MM.1S (cell line): ENCODE results near the gene PIGH.

Experiments
- DNase-seq: peaks from one replicate; pipeline ENCODE4 v3.0.0-alpha.2; 2015
- H2AFZ ChIP-seq: fragments of 300-600 bp; sonication (generic); 2 replicates; pipeline ENCODE4 v1.6.0; 2016; ENCODE audit warnings: antibody characterized with exemption, low read length
- H3F3A ChIP-seq: fragments of 300-600 bp; sonication (generic); 2 replicates; pipeline ENCODE4 v1.6.1; 2016; ENCODE audit warnings: mild to moderate bottlenecking, antibody characterized with exemption, low read length, moderate library complexity, mixed read lengths; ENCODE audit not compliant: insufficient read depth
- H3K27ac ChIP-seq: fragments of 300-600 bp; sonication (generic); 2 replicates; pipeline ENCODE4 v1.5.1; 2016; ENCODE audit warnings: mild to moderate bottlenecking, low read length
- H3K27me3 ChIP-seq: fragments of 300-600 bp; sonication (generic); replicated peaks from 2 replicates; pipeline ENCODE4 v1.6.0; 2016; ENCODE audit warnings: low read length; ENCODE audit not compliant: insufficient read depth
- H3K36me3 ChIP-seq: fragments of 300-600 bp; sonication (generic); replicated peaks from 2 replicates; pipeline ENCODE4 v1.6.1; 2016; ENCODE audit warnings: mild to moderate bottlenecking, low read length, mixed read lengths; ENCODE audit not compliant: insufficient read depth
- H3K4me1 ChIP-seq: fragments of 300-600 bp; sonication (generic); 2 replicates; pipeline ENCODE4 v1.6.1; 2016; ENCODE audit warnings: low read length, mixed read lengths
- H3K4me2 ChIP-seq: fragments of 300-600 bp; sonication (generic); 2 replicates; pipeline ENCODE4 v1.6.0; 2016; ENCODE audit warnings: low read depth, low read length
- H3K4me3 ChIP-seq: fragments of 300-600 bp; sonication (generic); 2 replicates; pipeline ENCODE4 v1.5.1; 2016; ENCODE audit warnings: low read length, mixed read lengths
- H3K79me2 ChIP-seq: fragments of 300-600 bp; sonication (generic); 2 replicates; pipeline ENCODE4 v1.6.1; 2016; ENCODE audit warnings: mixed run types, low read length, mixed read lengths
- H3K9ac ChIP-seq: fragments of 300-600 bp; sonication (generic); 2 replicates; pipeline ENCODE4 v1.6.1; 2016; ENCODE audit warnings: low read length, mixed read lengths
- H3K9me2 ChIP-seq: fragments of 300-600 bp; sonication (generic); replicated peaks from 2 replicates; pipeline ENCODE4 v1.6.1; 2016; ENCODE audit warnings: mild to moderate bottlenecking, low read length, mixed read lengths; ENCODE audit not compliant: insufficient read depth
- H3K9me3 ChIP-seq: fragments of 300-600 bp; sonication (generic); replicated peaks from 2 replicates; pipeline ENCODE4 v1.6.1; 2016; ENCODE audit warnings: mild to moderate bottlenecking, low read length, mixed read lengths; ENCODE audit not compliant: insufficient read depth
- H4K20me1 ChIP-seq: fragments of 300-600 bp; sonication (generic); 2 replicates; pipeline ENCODE4 v1.6.1; 2016; ENCODE audit warnings: mild to moderate bottlenecking, low read length, moderate library complexity, mixed read lengths; ENCODE audit not compliant: insufficient read depth
- EZH2 ChIP-seq: fragments of 300-600 bp; sonication (generic); optimal IDR thresholded peaks from 2 replicates; pipeline ENCODE3; 2017; ENCODE audit warnings: low read depth, mild to moderate bottlenecking, antibody characterized with exemption, low read length, mixed read lengths
- EZH2phosphoT487 ChIP-seq: fragments of 300-600 bp; sonication (generic); IDR thresholded peaks from 2 replicates; pipeline ENCODE4 v1.6.1; 2018; ENCODE audit warnings: antibody characterized with exemption, low read length
- TF ChIP-seq, protein P1 (sequence below): fragments of 300-600 bp; sonication (generic); IDR thresholded peaks from 2 replicates; pipeline ENCODE4 v1.5.1; 2016; ENCODE audit warnings: antibody characterized with exemption, low read length, mixed read lengths

PIGH gene

DNA sequence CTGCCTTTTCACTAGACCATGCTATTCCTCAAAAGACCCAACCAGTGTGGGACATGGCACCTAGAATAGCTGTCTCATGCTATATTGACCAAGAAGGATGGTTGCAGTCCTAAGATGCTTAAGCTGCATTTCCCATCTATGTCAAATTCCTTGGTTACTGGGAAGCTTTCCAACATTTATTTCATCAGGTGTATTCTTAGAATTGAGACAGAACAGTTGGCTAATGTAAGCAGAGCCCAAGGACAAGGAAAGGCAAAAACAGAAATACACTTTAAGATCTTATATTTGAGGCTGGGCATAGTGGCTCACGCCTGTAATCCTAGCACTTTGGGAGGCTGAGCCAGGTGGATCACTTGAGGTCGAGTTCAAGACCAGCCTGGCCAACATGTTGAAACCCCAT, 44.4 kb upstream of the PIGH start:
- Histone ChIP-seq H4K20me1 (no peaks in the 10 kb centered on the region), H3K9me3 (no peaks in the 10 kb centered on the region), H3K27me3 (no peaks in the 10 kb centered on the region), H3K9ac (no peak overlapping the region), H3K27ac (no peak overlapping the region), H3F3A (no peaks in the 10 kb centered on the region), H3K36me3 (no peaks in the 10 kb centered on the region), H3K4me3 (no peak overlapping the region), H3K79me2 (no peaks in the 10 kb centered on the region), H3K4me1 (no peaks in the 10 kb centered on the region), H3K4me2 (no peak overlapping the region), H2AFZ (no peak overlapping the region), H3K9me2 (no peaks in the 10 kb centered on the region)
- DNase-seq: no peak
- no peak for TF ChIP-seq EZH2phosphoT487

DNA sequence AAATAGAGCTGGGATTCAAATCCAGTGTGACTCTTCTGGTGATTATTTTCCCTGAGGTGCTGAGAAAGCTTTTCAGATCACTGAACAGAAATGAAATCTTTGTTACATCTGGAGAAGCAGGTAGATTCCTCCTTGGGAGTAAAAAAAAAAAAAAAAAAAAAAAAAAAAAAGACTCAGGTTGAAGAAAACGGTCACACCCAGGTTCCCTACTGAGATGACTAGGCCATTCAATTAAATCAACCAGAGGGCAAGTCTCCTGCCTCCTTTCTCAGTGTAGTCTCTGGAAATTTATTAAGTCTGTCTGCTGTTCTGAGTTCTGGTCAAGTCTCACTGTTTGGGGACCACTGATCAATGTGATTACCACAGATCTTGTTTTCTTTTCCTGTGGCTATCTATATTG, 43.6 kb upstream of the PIGH start:
- Histone ChIP-seq H3K4me3 (no peak overlapping the region), H3K9me3 (no peaks in the 10 kb centered on the region), H2AFZ (no peak overlapping the region), H3K9me2 (no peaks in the 10 kb centered on the region), H3K27me3 (no peaks in the 10 kb centered on the region), H4K20me1 (no peaks in the 10 kb centered on the region), H3K36me3 (no peaks in the 10 kb centered on the region), H3K4me1 (no peaks in the 10 kb centered on the region), H3K27ac (no peak overlapping the region), H3K4me2 (no peak overlapping the region), H3K79me2 (no peaks in the 10 kb centered on the region), H3F3A (no peaks in the 10 kb centered on the region), H3K9ac (no peak overlapping the region)
- TF ChIP-seq, protein P1, sequence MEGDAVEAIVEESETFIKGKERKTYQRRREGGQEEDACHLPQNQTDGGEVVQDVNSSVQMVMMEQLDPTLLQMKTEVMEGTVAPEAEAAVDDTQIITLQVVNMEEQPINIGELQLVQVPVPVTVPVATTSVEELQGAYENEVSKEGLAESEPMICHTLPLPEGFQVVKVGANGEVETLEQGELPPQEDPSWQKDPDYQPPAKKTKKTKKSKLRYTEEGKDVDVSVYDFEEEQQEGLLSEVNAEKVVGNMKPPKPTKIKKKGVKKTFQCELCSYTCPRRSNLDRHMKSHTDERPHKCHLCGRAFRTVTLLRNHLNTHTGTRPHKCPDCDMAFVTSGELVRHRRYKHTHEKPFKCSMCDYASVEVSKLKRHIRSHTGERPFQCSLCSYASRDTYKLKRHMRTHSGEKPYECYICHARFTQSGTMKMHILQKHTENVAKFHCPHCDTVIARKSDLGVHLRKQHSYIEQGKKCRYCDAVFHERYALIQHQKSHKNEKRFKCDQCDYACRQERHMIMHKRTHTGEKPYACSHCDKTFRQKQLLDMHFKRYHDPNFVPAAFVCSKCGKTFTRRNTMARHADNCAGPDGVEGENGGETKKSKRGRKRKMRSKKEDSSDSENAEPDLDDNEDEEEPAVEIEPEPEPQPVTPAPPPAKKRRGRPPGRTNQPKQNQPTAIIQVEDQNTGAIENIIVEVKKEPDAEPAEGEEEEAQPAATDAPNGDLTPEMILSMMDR: no peak
- no peak for TF ChIP-seq EZH2phosphoT487
- TF ChIP-seq EZH2: no peak
- no peak for DNase-seq

DNA sequence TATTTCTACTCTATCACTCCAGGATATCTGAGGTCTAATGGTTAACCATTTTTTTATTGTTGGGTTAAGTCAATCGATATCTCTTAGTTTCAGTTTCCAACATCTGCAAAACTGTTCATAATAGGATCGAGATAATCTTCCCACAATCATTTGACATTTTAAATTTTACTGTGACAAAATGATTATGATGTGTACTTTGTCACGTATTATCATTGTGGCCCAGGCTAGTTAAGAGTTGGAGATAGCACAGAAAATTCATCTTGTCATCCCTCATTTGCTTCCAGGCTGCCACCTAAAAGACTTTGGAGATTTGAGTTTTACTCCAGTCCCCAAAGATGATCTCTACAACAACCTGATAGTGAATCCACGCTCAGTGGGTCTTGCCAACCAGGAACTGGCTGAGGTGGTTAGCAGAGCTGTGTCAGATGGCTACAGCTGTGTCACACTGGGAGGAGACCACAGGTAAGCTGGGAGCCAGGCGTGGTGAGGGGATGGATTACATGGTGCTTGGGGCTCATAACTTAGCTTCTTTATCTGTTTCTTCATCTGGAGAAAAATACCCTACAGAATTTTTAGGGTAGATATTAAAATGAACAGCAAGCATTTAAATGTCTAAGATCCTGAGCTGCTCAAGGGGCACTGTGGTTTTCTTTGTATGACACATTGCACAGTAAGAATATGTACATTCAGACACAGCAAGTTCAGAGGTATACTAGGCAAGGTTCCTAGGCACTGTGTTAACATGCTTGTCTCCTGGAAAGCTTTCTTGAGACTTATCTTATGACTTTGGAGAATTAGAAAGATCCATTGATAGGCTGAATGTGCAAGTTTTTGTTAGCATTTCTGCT, 42.1 kb upstream of the PIGH start:
- no peak overlapping the region for H3K27ac ChIP-seq
- H3K9me3 ChIP-seq: no peaks in the 10 kb centered on the region
- TF ChIP-seq, protein P1: no peak
- TF ChIP-seq EZH2: no peak
- TF ChIP-seq EZH2phosphoT487: no peak
- no peaks in the 10 kb centered on the region for H4K20me1 ChIP-seq
- no peaks in the 10 kb centered on the region for H3F3A ChIP-seq
- H3K36me3 ChIP-seq: no peaks in the 10 kb centered on the region
- no peak overlapping the region for H3K9ac ChIP-seq
- H2AFZ ChIP-seq: no peak overlapping the region
- no peaks in the 10 kb centered on the region for H3K27me3 ChIP-seq
- H3K4me1 ChIP-seq: no peaks in the 10 kb centered on the region
- no peaks in the 10 kb centered on the region for H3K9me2 ChIP-seq
- no peak for DNase-seq
- H3K4me2 ChIP-seq: no peak overlapping the region
- no peak overlapping the region for H3K4me3 ChIP-seq
- no peaks in the 10 kb centered on the region for H3K79me2 ChIP-seq

DNA sequence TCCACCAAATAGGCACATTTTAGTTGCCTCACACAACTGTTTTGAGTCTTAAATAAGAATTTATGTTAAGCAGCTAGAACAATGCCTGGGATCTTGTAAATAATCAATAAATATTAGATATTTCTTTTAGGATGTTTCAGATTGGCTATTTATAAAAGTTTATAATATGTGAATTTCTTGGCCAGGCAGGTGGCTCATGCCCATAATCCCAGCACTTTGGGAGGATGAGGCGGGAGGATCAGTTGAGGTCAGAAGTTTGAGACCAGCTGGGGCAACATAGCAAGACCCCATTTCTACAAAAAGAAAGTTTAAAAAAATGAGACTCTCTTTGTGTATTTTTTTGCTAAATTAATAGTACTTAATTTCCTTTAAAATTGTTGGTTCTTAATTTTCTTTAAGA, 41.4 kb upstream of the PIGH start:
- no peaks in the 10 kb centered on the region for H3K36me3 ChIP-seq
- no peak overlapping the region for H3K4me2 ChIP-seq
- H3K9me3 ChIP-seq: no peaks in the 10 kb centered on the region
- no peak overlapping the region for H3K9ac ChIP-seq
- no peaks in the 10 kb centered on the region for H3K9me2 ChIP-seq
- DNase-seq: no peak
- H3K4me3 ChIP-seq: no peak overlapping the region
- H3K27me3 ChIP-seq: no peaks in the 10 kb centered on the region
- H3K79me2 ChIP-seq: no peaks in the 10 kb centered on the region
- H3K27ac ChIP-seq: no peak overlapping the region
- H4K20me1 ChIP-seq: no peaks in the 10 kb centered on the region
- no peak overlapping the region for H2AFZ ChIP-seq
- H3F3A ChIP-seq: no peaks in the 10 kb centered on the region
- H3K4me1 ChIP-seq: no peaks in the 10 kb centered on the region
- no peak for TF ChIP-seq EZH2
- no peak for TF ChIP-seq EZH2phosphoT487
- TF ChIP-seq, protein P1: no peak
